SIG-M5 treated with dmso at 0.1 percent for 504 hours (cell line): Measurements from ENCODE around the gene CEACAM16.

Experiments
- DNase-seq: peaks from one replicate; lab custom pipeline; 2025; ENCODE audit not compliant: unreplicated experiment; lab: John Stamatoyannopoulos, UW

Gene CEACAM16

GRCh38 chr19:44757735-44758505 lies 59.0 kb downstream of the CEACAM16 start:
- no peak for DNase-seq

- no peak for DNase-seq
Measured at GRCh38 chr19:44758596-44758995, 59.6 kb downstream of the CEACAM16 start.

- DNase-seq = no peak
Measured at GRCh38 chr19:44759083-44759804, 60.3 kb downstream of the CEACAM16 start.
